ENCODE measurements around the gene CPE.

DNA sequence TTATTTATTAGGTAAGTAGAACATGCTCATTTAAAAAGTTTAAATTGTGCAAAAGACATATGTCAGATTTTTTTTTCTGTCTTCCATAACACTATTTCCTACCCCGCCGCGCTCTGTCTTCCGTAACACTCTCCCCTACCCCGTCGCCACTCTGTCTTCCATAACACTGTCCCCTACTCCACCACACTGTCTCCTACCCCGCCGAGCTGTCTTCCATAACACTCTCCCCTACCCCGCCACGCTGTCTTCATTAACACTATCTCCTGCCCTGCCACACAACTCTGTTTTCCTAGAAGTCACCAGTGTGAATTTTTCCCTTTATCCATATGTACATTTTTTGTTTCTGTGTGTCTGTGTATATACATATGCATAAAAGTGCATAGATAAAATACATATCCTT, 47.0 kb upstream of the CPE start:
- no peak for TF ChIP-seq POLR2AphosphoS5 (IDR thresholded peaks at IDR 0.05)
- TF ChIP-seq, protein P1, sequence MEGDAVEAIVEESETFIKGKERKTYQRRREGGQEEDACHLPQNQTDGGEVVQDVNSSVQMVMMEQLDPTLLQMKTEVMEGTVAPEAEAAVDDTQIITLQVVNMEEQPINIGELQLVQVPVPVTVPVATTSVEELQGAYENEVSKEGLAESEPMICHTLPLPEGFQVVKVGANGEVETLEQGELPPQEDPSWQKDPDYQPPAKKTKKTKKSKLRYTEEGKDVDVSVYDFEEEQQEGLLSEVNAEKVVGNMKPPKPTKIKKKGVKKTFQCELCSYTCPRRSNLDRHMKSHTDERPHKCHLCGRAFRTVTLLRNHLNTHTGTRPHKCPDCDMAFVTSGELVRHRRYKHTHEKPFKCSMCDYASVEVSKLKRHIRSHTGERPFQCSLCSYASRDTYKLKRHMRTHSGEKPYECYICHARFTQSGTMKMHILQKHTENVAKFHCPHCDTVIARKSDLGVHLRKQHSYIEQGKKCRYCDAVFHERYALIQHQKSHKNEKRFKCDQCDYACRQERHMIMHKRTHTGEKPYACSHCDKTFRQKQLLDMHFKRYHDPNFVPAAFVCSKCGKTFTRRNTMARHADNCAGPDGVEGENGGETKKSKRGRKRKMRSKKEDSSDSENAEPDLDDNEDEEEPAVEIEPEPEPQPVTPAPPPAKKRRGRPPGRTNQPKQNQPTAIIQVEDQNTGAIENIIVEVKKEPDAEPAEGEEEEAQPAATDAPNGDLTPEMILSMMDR (IDR thresholded peaks at IDR 0.05) = no peak
- no peak for TF ChIP-seq POLR2A (IDR thresholded peaks at IDR 0.05)
- no peak for TF ChIP-seq EP300 (IDR thresholded peaks at IDR 0.05)

Data from suprapubic skin (tissue), 4 donors.